Stimulated activated CD8-positive, alpha-beta memory T cell treated with anti-CD3 and anti-CD28 coated beads, Interleukin-4, amount 100 ng/mL, for 4 hours (primary cell): ENCODE results near the gene GPRC5C.

Experiments used
- DNase-seq, 2 donors: peaks; one replicate each; pipeline ENCODE4 v3.0.0-alpha.2; 2020; ENCODE audit warnings: low read depth in 2 of 2, low spot score in 1 of 2

The GPRC5C gene

GRCh38 chr17:74431568-74432423 is at the start of gene GPRC5C:
GPRC5C (plus strand) TSS chr17:74432088; CDS start chr17:74439777, 7,689 bp downstream.
- peak; percentile 20 to 30 for DNase-seq

GRCh38 chr17:74383141-74383540 is 48.7 kb upstream of the GPRC5C start:
- no peak for DNase-seq

- DNase-seq, result no peak
Measured at GRCh38 chr17:74385201-74385600, 46.7 kb upstream of the GPRC5C start.

- DNase-seq, result no peak
Measured at GRCh38 chr17:74386386-74386785, 45.5 kb upstream of the GPRC5C start.

GRCh38 chr17:74387365-74388218 is 44.3 kb upstream of the GPRC5C start:
- DNase-seq, result no peak

GRCh38 chr17:74389084-74389753 is 42.7 kb upstream of the GPRC5C start:
- DNase-seq, result no peak

GRCh38 chr17:74389937-74390679 is 41.8 kb upstream of the GPRC5C start:
- DNase-seq, result no peak

- DNase-seq, result no peak
Measured at GRCh38 chr17:74390680-74391653, 40.9 kb upstream of the GPRC5C start.

GRCh38 chr17:74391771-74392170 is 40.1 kb upstream of the GPRC5C start:
- no peak for DNase-seq

- DNase-seq, result no peak
Measured at GRCh38 chr17:74392848-74393247, 39.0 kb upstream of the GPRC5C start.

- no peak for DNase-seq
Measured at GRCh38 chr17:74393346-74393942, 38.4 kb upstream of the GPRC5C start.

GRCh38 chr17:74394275-74394950 is 37.5 kb upstream of the GPRC5C start:
- no peak for DNase-seq

- no peak for DNase-seq
Measured at GRCh38 chr17:74394977-74395376, 36.9 kb upstream of the GPRC5C start.

GRCh38 chr17:74396567-74396966 is 35.3 kb upstream of the GPRC5C start:
- DNase-seq, result no peak

GRCh38 chr17:74402048-74402447 is 29.8 kb upstream of the GPRC5C start:
- DNase-seq, result no peak

GRCh38 chr17:74403512-74404137 is 28.3 kb upstream of the GPRC5C start:
- no peak for DNase-seq

GRCh38 chr17:74404218-74404617 is 27.7 kb upstream of the GPRC5C start:
- DNase-seq, result no peak

GRCh38 chr17:74404789-74405188 is 27.1 kb upstream of the GPRC5C start:
- no peak for DNase-seq
